ENCODE data around the gene GUCY1A1. TPM values are rescaled to one million over a fixed set of nuclear protein-coding genes. Genes with fewer than 3 reads are reported as not detected.

Gene GUCY1A1
- total RNA-seq, 1 donor from 2014 or later, result 37.1 TPM

DNA sequence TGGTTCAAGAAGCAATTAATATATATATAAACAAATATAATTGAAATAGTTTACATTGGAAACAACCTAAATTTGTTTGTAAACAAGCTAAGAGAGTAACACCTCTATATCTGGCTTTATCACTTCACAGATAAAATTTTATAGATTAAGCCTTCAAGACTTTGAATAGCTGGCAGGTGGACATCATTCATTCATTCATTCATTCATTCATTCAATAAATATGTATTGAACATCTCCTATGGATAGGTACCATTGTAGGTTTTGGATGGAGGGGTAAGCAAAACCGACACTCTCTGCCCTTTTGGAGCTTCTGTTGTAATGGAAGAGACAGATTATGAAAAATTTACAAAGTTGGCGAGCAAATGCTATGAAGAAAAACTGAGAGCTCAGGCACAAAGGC lies 35.2 kb downstream of the GUCY1A1 start:
- no peak overlapping the region for H3K27ac ChIP-seq
- DNase-seq (ENCODE audit: low spot score in 2 of 2), result no peak
- H3K4me1 ChIP-seq, result peaks cover 0 to 6% of the 10 kb centered on the region in 2 donors
- peaks cover 0 to 14% of the 10 kb centered on the region in 2 donors for H3K36me3 ChIP-seq
- TF ChIP-seq, protein P1, sequence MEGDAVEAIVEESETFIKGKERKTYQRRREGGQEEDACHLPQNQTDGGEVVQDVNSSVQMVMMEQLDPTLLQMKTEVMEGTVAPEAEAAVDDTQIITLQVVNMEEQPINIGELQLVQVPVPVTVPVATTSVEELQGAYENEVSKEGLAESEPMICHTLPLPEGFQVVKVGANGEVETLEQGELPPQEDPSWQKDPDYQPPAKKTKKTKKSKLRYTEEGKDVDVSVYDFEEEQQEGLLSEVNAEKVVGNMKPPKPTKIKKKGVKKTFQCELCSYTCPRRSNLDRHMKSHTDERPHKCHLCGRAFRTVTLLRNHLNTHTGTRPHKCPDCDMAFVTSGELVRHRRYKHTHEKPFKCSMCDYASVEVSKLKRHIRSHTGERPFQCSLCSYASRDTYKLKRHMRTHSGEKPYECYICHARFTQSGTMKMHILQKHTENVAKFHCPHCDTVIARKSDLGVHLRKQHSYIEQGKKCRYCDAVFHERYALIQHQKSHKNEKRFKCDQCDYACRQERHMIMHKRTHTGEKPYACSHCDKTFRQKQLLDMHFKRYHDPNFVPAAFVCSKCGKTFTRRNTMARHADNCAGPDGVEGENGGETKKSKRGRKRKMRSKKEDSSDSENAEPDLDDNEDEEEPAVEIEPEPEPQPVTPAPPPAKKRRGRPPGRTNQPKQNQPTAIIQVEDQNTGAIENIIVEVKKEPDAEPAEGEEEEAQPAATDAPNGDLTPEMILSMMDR (IDR thresholded peaks at IDR 0.05), result no peak
- no peak overlapping the region for H3K4me3 ChIP-seq
- intact Hi-C loops (cut with DNase I), result no loop called here
- peaks cover 0 to 7% of the 10 kb centered on the region in 2 donors for H3K9me3 ChIP-seq
- no peaks in the 10 kb centered on the region for H3K27me3 ChIP-seq

DNA sequence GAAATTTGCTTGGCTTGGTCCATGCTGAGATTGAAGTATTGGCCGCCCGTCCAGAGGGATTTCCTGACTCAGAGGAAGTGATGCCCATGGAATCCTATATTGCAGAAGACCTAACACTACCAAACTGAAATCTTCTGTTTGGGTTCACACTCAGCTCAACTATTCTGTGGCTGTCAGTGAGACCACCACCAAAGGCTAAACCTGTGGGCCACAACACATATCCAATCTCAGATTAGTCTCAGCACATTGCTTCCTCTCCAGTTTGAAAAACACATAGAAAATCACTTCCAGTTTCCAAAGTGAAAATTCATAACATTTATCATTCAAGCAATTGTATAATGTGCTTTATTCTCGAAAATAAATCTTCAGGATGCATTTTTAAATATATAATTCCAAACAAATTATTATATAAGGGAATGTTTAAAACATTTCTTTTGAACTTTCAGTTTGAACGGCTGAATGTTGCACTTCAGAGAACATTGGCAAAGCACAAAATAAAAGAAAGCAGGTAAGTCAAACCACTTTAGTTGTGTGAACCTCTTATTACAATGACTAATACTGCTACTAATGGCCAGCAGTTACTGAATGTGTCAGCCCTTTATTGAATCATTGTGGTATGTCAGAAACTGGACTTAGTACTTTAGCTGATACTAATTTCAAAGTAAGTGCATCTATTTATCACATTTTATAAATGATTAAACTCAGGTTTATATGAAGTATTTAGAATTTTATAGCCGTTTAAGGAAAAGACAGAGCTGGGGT lies 37.0 kb downstream of the GUCY1A1 start:
- Histone ChIP-seq H3K9me3 (peaks cover 0 to 4% of the 10 kb centered on the region in 2 donors), H3K27me3 (no peaks in the 10 kb centered on the region), H3K4me1 (peaks cover 0 to 6% of the 10 kb centered on the region in 2 donors), H3K36me3 (peaks cover 0 to 7% of the 10 kb centered on the region in 2 donors), H3K27ac (no peak overlapping the region), H3K4me3 (no peak overlapping the region)
- DNase-seq (ENCODE audit: low spot score in 2 of 2), result no peak
- intact Hi-C loops (cut with DNase I), result no loop called here
- TF ChIP-seq, protein P1 (IDR thresholded peaks at IDR 0.05), result no peak

DNA sequence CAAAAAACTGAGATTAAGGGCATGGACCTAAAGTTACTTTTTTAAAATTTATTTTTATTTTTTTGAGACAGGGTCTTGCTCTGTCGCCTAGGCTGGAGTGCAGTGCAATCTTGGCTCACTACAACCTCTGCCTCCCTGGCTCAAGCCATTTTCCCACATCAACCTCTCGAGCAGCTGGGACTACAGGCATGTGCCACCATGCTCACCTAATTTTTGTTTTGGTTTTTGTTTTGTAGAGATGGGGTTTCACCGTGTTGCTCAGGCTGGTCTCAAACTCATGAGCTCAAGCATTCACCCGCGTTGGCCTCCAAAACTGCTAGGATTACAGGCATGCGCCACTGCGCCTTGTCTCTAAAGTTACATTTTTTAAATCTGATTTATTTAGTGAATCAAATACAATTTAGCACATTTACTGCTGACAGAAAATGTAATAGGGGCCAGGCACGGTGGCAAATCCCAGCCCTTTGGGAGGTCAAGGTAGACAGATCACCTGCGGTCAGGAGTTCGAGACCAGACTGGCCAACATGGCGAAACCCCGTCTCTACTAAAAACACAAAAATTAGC lies 38.3 kb downstream of the GUCY1A1 start:
- Histone ChIP-seq H3K9me3 (no peaks in the 10 kb centered on the region), H3K27ac (no peak overlapping the region), H3K4me1 (peaks cover 0 to 6% of the 10 kb centered on the region in 2 donors), H3K36me3 (no peaks in the 10 kb centered on the region), H3K4me3 (no peak overlapping the region), H3K27me3 (no peaks in the 10 kb centered on the region)
- intact Hi-C loops (cut with DNase I), result no loop called here
- DNase-seq (ENCODE audit: low spot score in 2 of 2), result no peak
- TF ChIP-seq, protein P1 (IDR thresholded peaks at IDR 0.05), result no peak

DNA sequence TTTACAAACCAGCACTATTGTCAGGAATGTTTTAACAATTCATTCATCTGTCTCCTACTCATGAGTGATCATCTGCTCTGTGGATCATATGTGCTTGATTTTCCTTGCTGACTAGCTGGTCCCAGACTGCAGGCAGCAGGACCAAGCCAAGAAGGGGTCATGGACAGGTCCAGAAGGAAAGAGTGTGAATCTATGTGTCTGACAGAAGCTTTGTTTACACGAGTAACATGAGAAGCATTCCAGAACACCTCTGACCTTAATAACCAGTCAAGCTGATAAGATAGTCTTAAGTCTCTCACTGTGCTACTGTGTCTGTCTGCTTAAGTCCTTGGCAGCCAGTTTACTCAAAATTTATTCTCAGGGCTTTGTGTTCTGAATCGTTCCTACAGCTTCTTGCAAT lies 39.0 kb downstream of the GUCY1A1 start:
- Histone ChIP-seq H3K27me3 (no peaks in the 10 kb centered on the region), H3K36me3 (peaks cover 0 to under 1% of the 10 kb centered on the region in 2 donors), H3K27ac (peak overlapping the region in 1 of 2 donors; percentile 40), H3K4me1 (peaks cover 0 to 6% of the 10 kb centered on the region in 2 donors), H3K4me3 (no peak overlapping the region), H3K9me3 (no peaks in the 10 kb centered on the region)
- TF ChIP-seq, protein P1 (IDR thresholded peaks at IDR 0.05), result no peak
- intact Hi-C loops (cut with DNase I), result no loop called here
- no peak for DNase-seq (ENCODE audit: low spot score in 2 of 2)

DNA sequence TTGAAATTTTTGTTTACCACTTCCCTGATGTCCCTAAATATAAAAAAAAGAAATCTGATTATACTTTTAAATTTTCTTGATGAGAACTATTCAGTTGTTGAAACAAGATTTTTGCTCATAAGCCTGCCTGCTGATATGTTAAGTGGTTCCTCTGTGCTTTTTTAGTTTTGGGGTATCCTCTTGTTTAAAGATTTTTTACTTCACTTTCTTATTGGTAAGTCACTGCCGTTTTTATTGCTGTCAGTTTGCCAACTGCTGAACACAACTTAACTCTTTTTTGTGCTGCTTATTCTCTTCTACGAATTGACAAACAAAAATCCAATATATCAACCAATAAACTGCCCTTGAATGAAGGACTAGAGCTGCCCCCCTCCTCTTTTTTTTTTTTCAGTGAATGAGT lies 39.5 kb downstream of the GUCY1A1 start:
- H3K4me1 ChIP-seq, result peaks cover 0 to 6% of the 10 kb centered on the region in 2 donors
- no peak for DNase-seq (ENCODE audit: low spot score in 2 of 2)
- no peaks in the 10 kb centered on the region for H3K27me3 ChIP-seq
- intact Hi-C loops (cut with DNase I), result no loop called here
- H3K27ac ChIP-seq, result no peak overlapping the region
- TF ChIP-seq, protein P1 (IDR thresholded peaks at IDR 0.05), result no peak
- H3K9me3 ChIP-seq, result no peaks in the 10 kb centered on the region
- no peak overlapping the region for H3K4me3 ChIP-seq
- H3K36me3 ChIP-seq, result peaks cover 0 to 4% of the 10 kb centered on the region in 2 donors
